RWPE2 (cell line): Measurements from ENCODE around the gene ABCD3.

ENCODE experiments used
- ATAC-seq: fragments of 200-7000 bp; cut with Tn5 transposase; 3 replicates; pipeline ENCODE4 v1.9.1; 2021; ENCODE audit warnings: low read depth
- DNase-seq: peaks from one replicate; pipeline ENCODE4 v3.0.0-alpha.2; 2020; ENCODE audit warnings: low spot score
- H3K27ac ChIP-seq: fragments of 450-650 bp; 2 replicates; pipeline ENCODE4 v1.5.1; 2017; ENCODE audit warnings: mild to moderate bottlenecking; ENCODE audit not compliant: poor library complexity, severe bottlenecking
- H3K27me3 ChIP-seq: fragments of 250-450 bp; sonication (Bioruptor Pico); 2 replicates; pipeline ENCODE4 v1.5.1; 2021; ENCODE audit warnings: mild to moderate bottlenecking, moderate library complexity; ENCODE audit not compliant: insufficient read depth, poor library complexity, severe bottlenecking
- H3K36me3 ChIP-seq: fragments of 250-450 bp; sonication (Bioruptor Pico); 2 replicates; pipeline ENCODE4 v1.5.1; 2020; ENCODE audit warnings: low read depth, mild to moderate bottlenecking, moderate library complexity
- H3K4me1 ChIP-seq: fragments of 250-450 bp; sonication (Bioruptor Pico); 2 replicates; pipeline ENCODE4 v1.5.1; 2021; ENCODE audit warnings: mild to moderate bottlenecking, moderate library complexity; ENCODE audit not compliant: insufficient read depth, poor library complexity, severe bottlenecking
- H3K4me3 ChIP-seq: fragments of 250-450 bp; sonication (Bioruptor Pico); 2 replicates; pipeline ENCODE4 v1.5.1; 2021; ENCODE audit warnings: mild to moderate bottlenecking, moderate library complexity; ENCODE audit not compliant: severe bottlenecking
- H3K9me3 ChIP-seq: fragments of 250-450 bp; sonication (Bioruptor Pico); 2 replicates; pipeline ENCODE4 v1.5.1; 2021; ENCODE audit warnings: mild to moderate bottlenecking, moderate library complexity; ENCODE audit not compliant: severe bottlenecking
- CTCF ChIP-seq: fragments of 450-650 bp; IDR thresholded peaks from one replicate; pipeline ENCODE4 v1.5.1; 2017; ENCODE audit warnings: mild to moderate bottlenecking, moderate library complexity; ENCODE audit not compliant: poor library complexity, severe bottlenecking

ABCD3 gene

GRCh38 chr1:94535095-94535494 is 116.9 kb downstream of the ABCD3 start:
- no peak overlapping the region for H3K4me3 ChIP-seq
- ATAC-seq (0 out of 3 replicates have a peak, but pooled peaks have one; percentile 0), DNase-seq (no peak)
- peaks cover 98% of the 10 kb centered on the region for H3K36me3 ChIP-seq
- no peak for TF ChIP-seq CTCF
- H3K27ac ChIP-seq, result peak overlapping the region; percentile 99
- peaks cover 16% of the 10 kb centered on the region for H3K4me1 ChIP-seq
- H3K27me3 ChIP-seq, result no peaks in the 10 kb centered on the region
- no peaks in the 10 kb centered on the region for H3K9me3 ChIP-seq

GRCh38 chr1:94535879-94536278 is 117.7 kb downstream of the ABCD3 start:
- no peak for DNase-seq
- no peak for TF ChIP-seq CTCF
- Histone ChIP-seq H3K4me3 (no peak overlapping the region), H3K9me3 (no peaks in the 10 kb centered on the region), H3K27me3 (no peaks in the 10 kb centered on the region), H3K4me1 (peaks cover 16% of the 10 kb centered on the region), H3K36me3 (peaks cover 98% of the 10 kb centered on the region), H3K27ac (peak overlapping the region; percentile 99)
- peak; percentile 0; the same call in 1 of the 3 replicates for ATAC-seq

GRCh38 chr1:94537254-94537653 is 119.1 kb downstream of the ABCD3 start:
- Histone ChIP-seq H3K4me3 (peak overlapping the region; percentile 90), H3K27ac (peak overlapping the region; percentile 99), H3K9me3 (no peaks in the 10 kb centered on the region), H3K4me1 (peaks cover 16% of the 10 kb centered on the region), H3K27me3 (no peaks in the 10 kb centered on the region), H3K36me3 (peaks cover 92% of the 10 kb centered on the region)
- ATAC-seq (peak; percentile 0; the same call in 1 of the 3 replicates), DNase-seq (no peak)
- no peak for TF ChIP-seq CTCF

- Histone ChIP-seq H3K4me1 (peaks cover 16% of the 10 kb centered on the region), H3K27me3 (no peaks in the 10 kb centered on the region), H3K36me3 (peaks cover 91% of the 10 kb centered on the region), H3K4me3 (peak overlapping the region; percentile 90), H3K27ac (peak overlapping the region; percentile 99), H3K9me3 (no peaks in the 10 kb centered on the region)
- DNase-seq (no peak), ATAC-seq (no peak)
- no peak for TF ChIP-seq CTCF
These were observed 120.1 kb downstream of the ABCD3 start for GRCh38 chr1:94538243-94538827.

GRCh38 chr1:94539496-94539895 is 121.3 kb downstream of the ABCD3 start:
- H3K27me3 ChIP-seq, result no peaks in the 10 kb centered on the region
- no peaks in the 10 kb centered on the region for H3K9me3 ChIP-seq
- H3K4me1 ChIP-seq, result peaks cover 24% of the 10 kb centered on the region
- peak overlapping the region; percentile 99 for H3K27ac ChIP-seq
- peaks cover 88% of the 10 kb centered on the region for H3K36me3 ChIP-seq
- no peak for DNase-seq
- peak; percentile 3; the same call in 2 of the 3 replicates for ATAC-seq
- TF ChIP-seq CTCF, result no peak
- H3K4me3 ChIP-seq, result peak overlapping the region; percentile 90
